ENCODE measurements around the gene SNED1. TPM values are rescaled to one million over a fixed set of nuclear protein-coding genes. Genes with fewer than 3 reads are reported as not detected.

Gene SNED1
- total and polyA plus RNA-seq, 8 donors, result 2.0 to 106 (median 16.0) TPM

GRCh38 chr2:241066171-241066892 lies 67.9 kb downstream of the SNED1 start:
- peaks cover 0 to 26% (median 0%) of the 10 kb centered on the region in 3 donors for H3K27me3 ChIP-seq
- no peak overlapping the region for H3K4me3 ChIP-seq
- 87 to 94% (median 94%) methylated on average over 21 of the region's 21 CpGs for WGBS, 5 donors
- H3K36me3 ChIP-seq, result peaks cover 0 to 66% (median 55%) of the 10 kb centered on the region in 4 donors
- DNase-seq, result no peak
- H3K9me3 ChIP-seq, result no peaks in the 10 kb centered on the region
- no peak overlapping the region for H3K27ac ChIP-seq
- no peak for TF ChIP-seq EP300 (IDR thresholded peaks at IDR 0.05)
- no peak for TF ChIP-seq POLR2A (IDR thresholded peaks at IDR 0.05)
- intact Hi-C loops (cut with DNase I; ENCODE audit: low total_unique reads), result no loop called here
- H3K4me1 ChIP-seq, result peaks cover 0 to 17% (median 14%) of the 10 kb centered on the region in 4 donors

- Histone ChIP-seq H3K27ac (no peak overlapping the region), H3K27me3 (peaks cover 0 to 26% (median 0%) of the 10 kb centered on the region in 3 donors), H3K36me3 (peaks cover 0 to 72% (median 60%) of the 10 kb centered on the region in 4 donors), H3K4me3 (no peak overlapping the region), H3K4me1 (peaks cover 0 to 17% (median 14%) of the 10 kb centered on the region in 4 donors), H3K9me3 (no peaks in the 10 kb centered on the region)
- intact Hi-C loops (cut with DNase I; ENCODE audit: low total_unique reads), result no loop called here
- TF ChIP-seq POLR2AphosphoS5 (IDR thresholded peaks at IDR 0.05), result no peak
- TF ChIP-seq CTCF (IDR thresholded peaks at IDR 0.05), result no peak
- TF ChIP-seq EP300 (IDR thresholded peaks at IDR 0.05), result no peak
- TF ChIP-seq POLR2A (IDR thresholded peaks at IDR 0.05), result no peak
- WGBS, 5 donors, result 72 to 84% (median 78%) methylated on average over 10 to 15 of the region's 15 CpGs
- peak in 1 of 2 donors; percentile 45 for DNase-seq
Observed at GRCh38 chr2:241066893-241067341, 68.5 kb downstream of the SNED1 start.

- Histone ChIP-seq H3K4me1 (peaks cover 0 to 17% (median 14%) of the 10 kb centered on the region in 4 donors), H3K27ac (no peak overlapping the region), H3K27me3 (peaks cover 0 to 22% (median 0%) of the 10 kb centered on the region in 3 donors), H3K36me3 (peaks cover 0 to 79% (median 67%) of the 10 kb centered on the region in 4 donors), H3K9me3 (no peaks in the 10 kb centered on the region), H3K4me3 (no peak overlapping the region)
- TF ChIP-seq CTCF (IDR thresholded peaks at IDR 0.05) (no peak), POLR2AphosphoS5 (IDR thresholded peaks at IDR 0.05) (no peak), EP300 (IDR thresholded peaks at IDR 0.05) (no peak), POLR2A (IDR thresholded peaks at IDR 0.05) (no peak)
- DNase-seq, result no peak
- intact Hi-C loops (cut with DNase I; ENCODE audit: low total_unique reads), result no loop called here
- WGBS, 5 donors, result 86 to 95% (median 91%) methylated on average over 21 of the region's 21 CpGs
Observed at GRCh38 chr2:241067501-241068135, 69.2 kb downstream of the SNED1 start.

GRCh38 chr2:241068136-241068941 lies 69.9 kb downstream of the SNED1 start:
- 85 to 87% (median 86%) methylated on average over 24 to 25 of the region's 25 CpGs for WGBS, 5 donors
- TF ChIP-seq POLR2AphosphoS5 (IDR thresholded peaks at IDR 0.05), result no peak
- no peak for TF ChIP-seq POLR2A (IDR thresholded peaks at IDR 0.05)
- TF ChIP-seq EP300 (IDR thresholded peaks at IDR 0.05), result no peak
- no peak for TF ChIP-seq CTCF (IDR thresholded peaks at IDR 0.05)
- Histone ChIP-seq H3K9me3 (no peaks in the 10 kb centered on the region), H3K4me3 (no peak overlapping the region), H3K27ac (no peak overlapping the region), H3K4me1 (peaks cover 0 to 13% (median 9%) of the 10 kb centered on the region in 4 donors), H3K36me3 (peaks cover 0 to 86% (median 74%) of the 10 kb centered on the region in 4 donors), H3K27me3 (peaks cover 0 to 15% (median 0%) of the 10 kb centered on the region in 3 donors)
- no peak for DNase-seq
- intact Hi-C loops (cut with DNase I; ENCODE audit: low total_unique reads), result no loop called here
